IMR-90 (cell line): Measurements from ENCODE around the gene WDR1. TPM values are rescaled to one million over a fixed set of nuclear protein-coding genes. Genes with fewer than 3 reads are reported as not detected.

Experiments
- ATAC-seq: fragments of 200-7000 bp; cut with Tn5 transposase; 2 replicates; pipeline ENCODE4 v1.9.1; 2020; ENCODE audit warnings: low read depth, mild to moderate bottlenecking, moderate library complexity
- BruUV-seq: library from RNA; stranded (reverse); fragments of 400-500 nt; replicated peaks from 2 replicates; lab custom pipeline; 2021; lab: Mats Ljungman, UMichigan
- CTCF ChIA-PET: fragments of 300-600 bp; formaldehyde crosslinking; extraction: SDS; loops from one replicate; lab custom pipeline; 2021; ENCODE audit warnings: antibody characterized with exemption; lab: Yijun Ruan, JAX
- POLR2A ChIA-PET: fragments of 300-600 bp; sonication (Branson Sonifier 250); formaldehyde crosslinking; loops from one replicate; lab custom pipeline; 2022; ENCODE audit warnings: antibody characterized with exemption; ENCODE audit not compliant: unreplicated experiment; lab: Charles Lee
- DNase-seq: peaks from one replicate; pipeline ENCODE4 v3.0.0; 2013
- H2AFZ ChIP-seq: replicated peaks from 2 replicates; pipeline ENCODE3; 2013; ENCODE audit warnings: low read length, mild to moderate bottlenecking; ENCODE audit not compliant: poor library complexity
- H2AK5ac ChIP-seq: 2 replicates; pipeline ENCODE4 v1.6.1; 2013; ENCODE audit warnings: low read depth, low read length, inconsistent platforms
- H2AK9ac ChIP-seq: replicated peaks from 2 replicates; pipeline ENCODE3; 2013; ENCODE audit warnings: mild to moderate bottlenecking, low read depth, low read length, moderate library complexity; ENCODE audit not compliant: poor library complexity
- H2BK120ac ChIP-seq: 2 replicates; pipeline ENCODE4 v1.6.1; 2013; ENCODE audit warnings: low read depth, low read length, inconsistent platforms
- H2BK15ac ChIP-seq: 3 replicates; pipeline ENCODE4 v1.6.1; 2013; ENCODE audit warnings: low read depth, low read length, inconsistent platforms
- H2BK20ac ChIP-seq: 2 replicates; pipeline ENCODE4 v1.6.1; 2013; ENCODE audit warnings: low read depth, mild to moderate bottlenecking, inconsistent platforms, low read length, moderate library complexity
- H2BK5ac ChIP-seq: 2 replicates; pipeline ENCODE4 v1.6.1; 2013; ENCODE audit warnings: mild to moderate bottlenecking, low read depth, low read length, inconsistent platforms; ENCODE audit not compliant: poor library complexity, severe bottlenecking
- H3K14ac ChIP-seq: replicated peaks from 2 replicates; pipeline ENCODE4 v1.6.1; 2013; ENCODE audit warnings: low read depth, low read length, inconsistent platforms
- H3K18ac ChIP-seq: 2 replicates; pipeline ENCODE4 v1.6.1; 2013; ENCODE audit warnings: low read depth, low read length, control low read depth
- H3K23ac ChIP-seq: 2 replicates; pipeline ENCODE4 v1.6.1; 2013; ENCODE audit warnings: low read depth, low read length, inconsistent platforms
- H3K27ac ChIP-seq: 2 replicates; pipeline ENCODE4 v1.5.1; 2013; ENCODE audit warnings: mild to moderate bottlenecking, control low read depth, low read length; ENCODE audit not compliant: insufficient read depth
- H3K27me3 ChIP-seq: 2 replicates; pipeline ENCODE4 v1.6.1; 2013; ENCODE audit warnings: low read length; ENCODE audit not compliant: control insufficient read depth, insufficient read depth
- H3K36me3 ChIP-seq: 2 replicates; pipeline ENCODE4 v1.6.1; 2013; ENCODE audit warnings: low read length, mixed read lengths; ENCODE audit not compliant: control insufficient read depth, insufficient read depth
- H3K4ac ChIP-seq: 2 replicates; pipeline ENCODE4 v1.6.1; 2013; ENCODE audit warnings: low read depth, low read length, inconsistent platforms
- H3K4me1 ChIP-seq: 2 replicates; pipeline ENCODE4 v1.6.1; 2013; ENCODE audit warnings: low read length, mixed read lengths; ENCODE audit not compliant: control insufficient read depth, insufficient read depth
- H3K4me2 ChIP-seq: 2 replicates; pipeline ENCODE4 v1.6.1; 2013; ENCODE audit warnings: low read depth, mild to moderate bottlenecking, control low read depth, low read length, moderate library complexity
- H3K4me3 ChIP-seq: 2 replicates; pipeline ENCODE4 v1.5.1; 2013; ENCODE audit warnings: low read depth, mild to moderate bottlenecking, control low read depth, low read length, moderate library complexity; ENCODE audit not compliant: insufficient read depth
- H3K56ac ChIP-seq: 2 replicates; pipeline ENCODE4 v1.6.1; 2013; ENCODE audit warnings: low read length, inconsistent platforms; ENCODE audit not compliant: insufficient read depth; ENCODE audit errors: extremely low read depth
- H3K79me1 ChIP-seq, 2 experiments: 2 replicates each; pipeline ENCODE4 v1.6.1; 2013; ENCODE audit warnings: low read length in 2 of 2, inconsistent platforms in 1 of 2, low read depth in 1 of 2
- H3K9ac ChIP-seq: 2 replicates; pipeline ENCODE4 v1.6.1; 2013; ENCODE audit warnings: low read depth, low read length, control low read depth
- H3K9me1 ChIP-seq: 2 replicates; pipeline ENCODE4 v1.6.1; 2013; ENCODE audit warnings: low read length, inconsistent platforms; ENCODE audit not compliant: insufficient read depth
- H3K9me3 ChIP-seq: 2 replicates; pipeline ENCODE4 v1.6.1; 2013; ENCODE audit warnings: low read length; ENCODE audit not compliant: control insufficient read depth, insufficient read depth
- H4K20me1 ChIP-seq: 2 replicates; pipeline ENCODE4 v1.6.1; 2013; ENCODE audit warnings: low read length, inconsistent platforms; ENCODE audit not compliant: insufficient read depth
- H4K5ac ChIP-seq: 2 replicates; pipeline ENCODE4 v1.6.1; 2013; ENCODE audit warnings: mild to moderate bottlenecking, low read depth, low read length, control low read depth
- H4K8ac ChIP-seq, 2 experiments: 2 replicates each; pipeline ENCODE4 v1.6.1; 2013; ENCODE audit warnings: low read depth in 2 of 2, low read length in 2 of 2, control low read depth in 1 of 2, inconsistent platforms in 1 of 2
- H4K91ac ChIP-seq: 2 replicates; pipeline ENCODE4 v1.6.1; 2013; ENCODE audit warnings: low read depth, low read length, inconsistent platforms; ENCODE audit not compliant: insufficient read depth
- CEBPB ChIP-seq: IDR thresholded peaks from 2 replicates; pipeline ENCODE4 v1.6.1; 2012; ENCODE audit warnings: low read depth, low read length, improper control_type of control experiment
- CHD1 ChIP-seq: IDR thresholded peaks from 2 replicates; pipeline ENCODE4 v1.6.1; 2012; ENCODE audit warnings: low read depth, low read length, improper control_type of control experiment
- MAFK ChIP-seq: IDR thresholded peaks from 2 replicates; pipeline ENCODE4 v1.6.1; 2012; ENCODE audit warnings: low read depth, low read length, improper control_type of control experiment
- MAZ ChIP-seq: IDR thresholded peaks from 2 replicates; pipeline ENCODE4 v1.6.1; 2012; ENCODE audit warnings: low read depth, mild to moderate bottlenecking, low read length, improper control_type of control experiment, moderate library complexity, borderline replicate concordance
- MXI1 ChIP-seq: IDR thresholded peaks from 2 replicates; pipeline ENCODE4 v1.6.1; 2012; ENCODE audit warnings: low read depth, mild to moderate bottlenecking, low read length, moderate library complexity, borderline replicate concordance
- NFE2L2 ChIP-seq: fragments of 150-350 bp; IDR thresholded peaks from 2 replicates; pipeline ENCODE4 v1.6.1; 2016; ENCODE audit warnings: low read depth, mild to moderate bottlenecking, low read length
- POLR2A ChIP-seq: IDR thresholded peaks from 2 replicates; pipeline ENCODE4 v1.6.1; 2012; ENCODE audit warnings: mild to moderate bottlenecking, low read depth, low read length
- RAD21 ChIP-seq: IDR thresholded peaks from 2 replicates; pipeline ENCODE4 v1.6.1; 2012; ENCODE audit warnings: low read length, improper control_type of control experiment
- RFX5 ChIP-seq: IDR thresholded peaks from 2 replicates; pipeline ENCODE4 v1.8.0; 2012; ENCODE audit warnings: low read depth, mild to moderate bottlenecking, low read length, moderate library complexity
- WGBS, 2 experiments: methylation state at CpG; one replicate each; pipeline versions ENCODE4 v1.1.5 to v1.1.7; 2013; ENCODE audit warnings: missing lambda C conversion rate in 2 of 2; ENCODE audit not compliant: insufficient read length in 1 of 2; ENCODE audit errors: extremely low coverage in 2 of 2; 5-methylcytosine and 5-hydroxymethylcytosine counted together
- dilution Hi-C: fragments of 300-500 bp; cut with HindIII; formaldehyde crosslinking; loops from one replicate; pipeline ENCODE4 v1.14.3; 2018; ENCODE audit warnings: low sequenced_read_pairs; ENCODE audit not compliant: unreplicated experiment
- in situ Hi-C: fragments of 300-500 bp; cut with MboI; formaldehyde crosslinking; loops from 3 replicates; pipeline ENCODE4 v1.14.3; 2019; ENCODE audit warnings: low sequenced_read_pairs, inconsistent platforms, mixed read lengths
- intact Hi-C: fragments of 100-400 bp; cut with micrococcal nuclease; formaldehyde crosslinking; loops from 2 replicates; pipeline ENCODE4 v1.10.0; 2022
- polyA plus RNA-seq, 3 experiments: library from polyadenylated mRNA; depleted of rRNA; stranded (reverse); fragments of >200 nt; gene quantifications; 2 replicates each; pipeline ENCODE4 v1.2.3, GENCODE V29; 2012; ENCODE audit warnings: low replicate concordance in 1 of 3
- total RNA-seq: library from RNA; depleted of rRNA; stranded (reverse); fragments of >200 nt; gene quantifications from 2 replicates; pipeline ENCODE4 v1.2.3, GENCODE V29; 2012
- TF ChIP-seq, protein P1 (sequence below): fragments of 150-350 bp; IDR thresholded peaks from 2 replicates; pipeline ENCODE4 v1.6.1; 2017; ENCODE audit warnings: mild to moderate bottlenecking, antibody characterized with exemption, low read length, low read depth
- TF ChIP-seq, protein P2 (sequence below): conservative IDR thresholded peaks from 2 replicates; pipeline ENCODE4 v1.5.1; 2012; ENCODE audit warnings: mild to moderate bottlenecking, low read depth, low read length, improper control_type of control experiment

The WDR1 gene
- total and polyA plus RNA-seq, 2 of the 4 experiments (the other 2 are of a cell fraction), result 725 to 992 TPM

DNA sequence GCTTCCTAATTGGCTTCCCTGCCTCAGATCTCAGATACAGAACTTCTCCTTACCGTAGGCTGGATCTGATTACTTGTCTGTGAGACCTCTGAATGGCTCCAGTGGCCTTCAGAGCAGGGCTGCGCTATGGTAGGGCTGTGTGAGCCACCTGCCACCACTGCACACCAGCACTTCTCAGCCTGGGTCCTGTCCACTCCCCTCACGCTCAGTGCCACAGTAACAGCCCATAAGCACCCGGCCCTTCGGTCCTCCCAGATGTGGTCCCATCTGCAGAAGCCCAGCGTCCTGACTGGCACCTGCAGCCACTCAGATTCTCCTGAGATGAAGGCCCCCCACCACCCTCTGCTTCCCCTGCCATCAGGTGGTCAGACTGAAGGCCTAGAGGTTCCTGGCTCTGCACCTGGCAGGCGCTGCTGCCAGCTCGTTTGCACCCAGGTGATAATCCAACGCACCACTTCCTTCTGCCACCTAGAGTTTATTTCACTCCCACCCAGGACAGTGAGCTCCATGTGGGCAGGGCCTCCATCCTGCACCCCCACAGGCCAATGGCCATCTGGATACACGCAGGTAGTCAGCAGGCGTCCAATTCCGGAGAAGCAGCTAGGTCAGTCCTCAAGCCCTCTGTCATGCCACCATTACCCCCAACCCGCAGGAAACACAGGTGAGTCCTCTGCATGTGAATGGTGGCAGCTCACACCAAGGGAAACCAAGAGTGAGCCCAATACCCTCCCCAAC lies 5.4 kb downstream of the WDR1 start:
- H3K4me3 ChIP-seq, result no peak overlapping the region
- no peak overlapping the region for H4K91ac ChIP-seq
- H3K9ac ChIP-seq, result no peak overlapping the region
- dilution Hi-C loops, result no loop called here
- H3K4me1 ChIP-seq, result peaks cover 62% of the 10 kb centered on the region
- no peak overlapping the region; the same call in 1 of the 2 replicates for H3K4ac ChIP-seq
- no peak overlapping the region for H3K14ac ChIP-seq
- intact Hi-C loops, result no loop called here
- no peak overlapping the region for H2BK20ac ChIP-seq
- H2BK120ac ChIP-seq, result no peak overlapping the region
- H2BK15ac ChIP-seq, result no peak overlapping the region
- no peak overlapping the region for H3K18ac ChIP-seq
- POLR2A ChIA-PET, result interaction anchor here (0.6 kb wide), 1 partner anchor 526 kb away, joined by 3 read pairs; no protein-coding TSS in a partner anchor
- no peak overlapping the region for H2AFZ ChIP-seq
- ATAC-seq (no peak), DNase-seq (no peak)
- 0 out of 2 replicates have a peak overlapping the region, but pooled peaks have one; percentile 21 for H3K23ac ChIP-seq
- H2AK5ac ChIP-seq, result no peak overlapping the region
- BruUV-seq, result no TSS peak
- peaks cover 87% of the 10 kb centered on the region for H3K36me3 ChIP-seq
- H4K5ac ChIP-seq, result no peak overlapping the region
- CTCF ChIA-PET, result no interaction called here
- peaks cover 97% of the 10 kb centered on the region for H4K20me1 ChIP-seq
- 96% methylated on average over 3 of the region's 13 CpGs; no CpG with 5 or more reads in 1 of the 2 experiments for WGBS, 2 experiments
- H3K9me3 ChIP-seq, result no peaks in the 10 kb centered on the region
- no peaks in the 10 kb centered on the region for H3K27me3 ChIP-seq
- no peak overlapping the region for H3K56ac ChIP-seq
- no peak overlapping the region for H2BK5ac ChIP-seq
- H3K9me1 ChIP-seq, result peaks cover 57% of the 10 kb centered on the region
- no peak overlapping the region for H3K4me2 ChIP-seq
- no peak overlapping the region for H2AK9ac ChIP-seq
- peaks cover 0 to 73% of the 10 kb centered on the region in 2 experiments; a peak in 2 of 4 replicates for H3K79me1 ChIP-seq
- no peak overlapping the region; the same call in 1 of the 2 replicates for H3K27ac ChIP-seq
- no peak for TF ChIP-seq CHD1
- TF ChIP-seq, protein P1, sequence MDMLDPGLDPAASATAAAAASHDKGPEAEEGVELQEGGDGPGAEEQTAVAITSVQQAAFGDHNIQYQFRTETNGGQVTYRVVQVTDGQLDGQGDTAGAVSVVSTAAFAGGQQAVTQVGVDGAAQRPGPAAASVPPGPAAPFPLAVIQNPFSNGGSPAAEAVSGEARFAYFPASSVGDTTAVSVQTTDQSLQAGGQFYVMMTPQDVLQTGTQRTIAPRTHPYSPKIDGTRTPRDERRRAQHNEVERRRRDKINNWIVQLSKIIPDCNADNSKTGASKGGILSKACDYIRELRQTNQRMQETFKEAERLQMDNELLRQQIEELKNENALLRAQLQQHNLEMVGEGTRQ, result no peak
- TF ChIP-seq, protein P2, sequence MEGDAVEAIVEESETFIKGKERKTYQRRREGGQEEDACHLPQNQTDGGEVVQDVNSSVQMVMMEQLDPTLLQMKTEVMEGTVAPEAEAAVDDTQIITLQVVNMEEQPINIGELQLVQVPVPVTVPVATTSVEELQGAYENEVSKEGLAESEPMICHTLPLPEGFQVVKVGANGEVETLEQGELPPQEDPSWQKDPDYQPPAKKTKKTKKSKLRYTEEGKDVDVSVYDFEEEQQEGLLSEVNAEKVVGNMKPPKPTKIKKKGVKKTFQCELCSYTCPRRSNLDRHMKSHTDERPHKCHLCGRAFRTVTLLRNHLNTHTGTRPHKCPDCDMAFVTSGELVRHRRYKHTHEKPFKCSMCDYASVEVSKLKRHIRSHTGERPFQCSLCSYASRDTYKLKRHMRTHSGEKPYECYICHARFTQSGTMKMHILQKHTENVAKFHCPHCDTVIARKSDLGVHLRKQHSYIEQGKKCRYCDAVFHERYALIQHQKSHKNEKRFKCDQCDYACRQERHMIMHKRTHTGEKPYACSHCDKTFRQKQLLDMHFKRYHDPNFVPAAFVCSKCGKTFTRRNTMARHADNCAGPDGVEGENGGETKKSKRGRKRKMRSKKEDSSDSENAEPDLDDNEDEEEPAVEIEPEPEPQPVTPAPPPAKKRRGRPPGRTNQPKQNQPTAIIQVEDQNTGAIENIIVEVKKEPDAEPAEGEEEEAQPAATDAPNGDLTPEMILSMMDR, result no peak
- TF ChIP-seq NFE2L2, result no peak
- no peak; the same call in 1 of the 2 replicates for TF ChIP-seq POLR2A
- TF ChIP-seq RFX5, result no peak
- TF ChIP-seq MAZ, result no peak
- TF ChIP-seq CEBPB, result no peak
- no peak for TF ChIP-seq MAFK
- TF ChIP-seq MXI1, result no peak
- no peak for TF ChIP-seq RAD21
- peak overlapping the region in 1 of 2 experiments; percentile 14; a peak in 1 of 4 replicates for H4K8ac ChIP-seq
- in situ Hi-C loops, result no loop called here
